Measurements from ENCODE around the gene ZSCAN32. TPM values are rescaled to one million over a fixed set of nuclear protein-coding genes. Genes with fewer than 3 reads are reported as not detected.

ZSCAN32 gene
- 10 to 100 TPM; 13.2 to 15.6 TPM for total RNA-seq

- Mint-ChIP-seq H3K36me3 (ENCODE audit: low read depth) (peaks cover 60% of the 10 kb centered on the region), H3K27ac (peak within 1 kb of the TSS; percentile 82), H3K4me3 (peak within 1 kb of the TSS; percentile 82), H3K9me3 (peaks cover 31% of the 10 kb centered on the region), H3K27me3 (no peaks in the 10 kb centered on the region), H3K4me1 (ENCODE audit: low read depth) (peaks cover 44% of the 10 kb centered on the region)
- ATAC-seq (peak; percentile 99), DNase-seq (peak; percentile 99)
- intact Hi-C loops (cut with micrococcal nuclease), result no loop called here
- TF ChIP-seq, protein P1, sequence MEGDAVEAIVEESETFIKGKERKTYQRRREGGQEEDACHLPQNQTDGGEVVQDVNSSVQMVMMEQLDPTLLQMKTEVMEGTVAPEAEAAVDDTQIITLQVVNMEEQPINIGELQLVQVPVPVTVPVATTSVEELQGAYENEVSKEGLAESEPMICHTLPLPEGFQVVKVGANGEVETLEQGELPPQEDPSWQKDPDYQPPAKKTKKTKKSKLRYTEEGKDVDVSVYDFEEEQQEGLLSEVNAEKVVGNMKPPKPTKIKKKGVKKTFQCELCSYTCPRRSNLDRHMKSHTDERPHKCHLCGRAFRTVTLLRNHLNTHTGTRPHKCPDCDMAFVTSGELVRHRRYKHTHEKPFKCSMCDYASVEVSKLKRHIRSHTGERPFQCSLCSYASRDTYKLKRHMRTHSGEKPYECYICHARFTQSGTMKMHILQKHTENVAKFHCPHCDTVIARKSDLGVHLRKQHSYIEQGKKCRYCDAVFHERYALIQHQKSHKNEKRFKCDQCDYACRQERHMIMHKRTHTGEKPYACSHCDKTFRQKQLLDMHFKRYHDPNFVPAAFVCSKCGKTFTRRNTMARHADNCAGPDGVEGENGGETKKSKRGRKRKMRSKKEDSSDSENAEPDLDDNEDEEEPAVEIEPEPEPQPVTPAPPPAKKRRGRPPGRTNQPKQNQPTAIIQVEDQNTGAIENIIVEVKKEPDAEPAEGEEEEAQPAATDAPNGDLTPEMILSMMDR (IDR thresholded peaks at IDR 0.05), result no peak
- POLR2A ChIA-PET, result interaction anchor here (1.1 to 2.8 kb wide), 8 partner anchors 8 to 95 kb away, joined by 3 to 14 read pairs (median 3); partner anchors contain the start of genes NAA60, TIGD7, ZNF597 and ZNF75A
- CTCF ChIA-PET, result interaction anchor here (0.7 to 2.7 kb wide), 12 partner anchors 10 to 1147 kb away, joined by 3 to 8 read pairs (median 3); partner anchors contain the start of genes NAA60 and ZNF597
Observed at GRCh38 chr16:3400779-3401688, at the start of gene ZSCAN32, which contains the start of gene ZNF174. ZSCAN32 (minus strand) TSS chr16:3401004; CDS start chr16:3397557, 3,447 bp downstream. ZNF174 (plus strand) TSS chr16:3401215; CDS start chr16:3402005, 790 bp downstream.

DNA sequence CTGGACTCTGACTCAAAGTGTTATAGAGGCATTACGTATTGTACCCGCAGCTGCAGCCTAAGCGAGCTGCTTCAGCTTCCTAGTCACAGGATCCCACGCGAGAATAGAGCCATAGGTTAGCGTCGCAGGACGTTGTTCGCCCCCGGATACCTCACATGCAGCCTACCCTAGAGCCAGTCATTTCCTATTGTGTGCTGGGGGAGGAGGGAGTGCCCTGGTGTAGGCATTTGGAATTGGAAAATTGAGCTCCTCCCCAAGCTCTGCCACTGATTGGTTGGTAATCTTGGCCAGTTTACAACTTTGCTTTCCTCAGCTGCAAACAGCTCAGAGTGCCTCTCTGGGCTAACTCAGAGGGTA, 43.2 kb upstream of the ZSCAN32 start:
- CTCF ChIA-PET, result interaction anchor here (0.7 to 1.5 kb wide), 6 partner anchors 10 to 262 kb away, joined by 3 to 8 read pairs (median 4); partner anchors contain the start of genes ZNF174 and ZSCAN32
- intact Hi-C loops (cut with micrococcal nuclease), result no loop called here

GRCh38 chr16:3443108-3444031, 42.6 kb upstream of the ZSCAN32 start, which contains the start of the genes NAA60 and ZNF597:
NAA60 (plus strand) TSS chr16:3443680; CDS start chr16:3476228, 32,548 bp downstream.
ZNF597 (minus strand) TSS chr16:3443504; CDS start chr16:3443153, 351 bp downstream.
- POLR2A ChIA-PET, result interaction anchor here (0.8 to 2.8 kb wide), 11 partner anchors 10 to 209 kb away, joined by 3 to 14 read pairs (median 4); partner anchors contain the start of genes CLUAP1, ZNF174, ZNF75A and ZSCAN32
- H3K36me3 Mint-ChIP-seq (ENCODE audit: low read depth), result peaks cover 33% of the 10 kb centered on the region
- peak within 1 kb of the TSS; percentile 98 for H3K4me3 Mint-ChIP-seq
- peak; percentile 87 for DNase-seq
- H3K27ac Mint-ChIP-seq, result peak within 1 kb of the TSS; percentile 97
- peak; percentile 89 for ATAC-seq
- CTCF ChIA-PET, result interaction anchor here (1.0 to 1.5 kb wide), 4 partner anchors 14 to 261 kb away, joined by 3 to 8 read pairs (median 5); partner anchors contain the start of genes ZNF174 and ZSCAN32
- H3K4me1 Mint-ChIP-seq (ENCODE audit: low read depth), result peaks cover 20% of the 10 kb centered on the region
- TF ChIP-seq, protein P1 (IDR thresholded peaks at IDR 0.05), result no peak
- intact Hi-C loops (cut with micrococcal nuclease), result no loop called here
- H3K27me3 Mint-ChIP-seq, result no peaks in the 10 kb centered on the region
- H3K9me3 Mint-ChIP-seq, result peaks cover 7% of the 10 kb centered on the region

More for the DNA sequence above, 43.2 kb upstream of the ZSCAN32 start:
- Mint-ChIP-seq H3K9me3 (peaks cover 7% of the 10 kb centered on the region), H3K4me1 (ENCODE audit: low read depth) (peaks cover 20% of the 10 kb centered on the region), H3K27ac (peak overlapping the region; percentile 97), H3K4me3 (peak overlapping the region; percentile 98), H3K27me3 (no peaks in the 10 kb centered on the region), H3K36me3 (ENCODE audit: low read depth) (peaks cover 29% of the 10 kb centered on the region)
- POLR2A ChIA-PET, result interaction anchor here (1.0 to 2.8 kb wide), 9 partner anchors 9 to 210 kb away, joined by 3 to 14 read pairs (median 4); partner anchors contain the start of genes CLUAP1, ZNF174, ZNF75A and ZSCAN32
- ATAC-seq (peak; percentile 75), DNase-seq (peak; percentile 75)
- TF ChIP-seq, protein P1 (IDR thresholded peaks at IDR 0.05), result no peak

DNA sequence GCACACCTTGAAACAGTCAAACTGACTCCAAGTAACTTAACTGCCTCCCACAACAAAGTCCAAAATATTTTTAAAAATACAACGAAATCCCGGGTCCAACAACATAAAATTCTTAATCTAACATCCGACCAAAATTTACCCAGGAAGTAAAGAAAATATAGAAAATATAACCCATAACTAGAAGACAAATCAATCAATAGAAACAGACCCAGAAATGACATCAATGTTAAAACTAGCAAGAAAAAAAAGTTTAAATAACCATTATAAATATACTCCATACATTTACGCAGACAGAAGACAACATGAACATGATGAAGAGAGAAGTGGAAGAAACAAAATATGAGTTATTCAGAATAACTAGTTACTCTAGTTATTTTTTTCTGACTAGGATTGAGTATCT, 38.8 kb upstream of the ZSCAN32 start:
- no peaks in the 10 kb centered on the region for H3K27me3 Mint-ChIP-seq
- H3K4me3 Mint-ChIP-seq, result no peak overlapping the region
- H3K4me1 Mint-ChIP-seq (ENCODE audit: low read depth), result peaks cover 15% of the 10 kb centered on the region
- H3K27ac Mint-ChIP-seq, result no peak overlapping the region
- intact Hi-C loops (cut with micrococcal nuclease), result no loop called here
- CTCF ChIA-PET, result no interaction called here
- TF ChIP-seq, protein P1 (IDR thresholded peaks at IDR 0.05), result no peak
- H3K36me3 Mint-ChIP-seq (ENCODE audit: low read depth), result peaks cover 35% of the 10 kb centered on the region
- H3K9me3 Mint-ChIP-seq, result peaks cover 7% of the 10 kb centered on the region
- DNase-seq, result no peak
- ATAC-seq, result no peak
- POLR2A ChIA-PET, result no interaction called here

Measured in activated CD8-positive, alpha-beta T cell treated with anti-CD3 and anti-CD28 coated beads for 36 hours (primary cell).